AG08396 (cell line): ENCODE measurements around the gene TFAP2A.

Experiments
- DNase-seq: peaks from one replicate; pipeline ENCODE4 v3.0.0; 2012; ENCODE audit warnings: low spot score, mixed read lengths

The TFAP2A gene

GRCh38 chr6:10414756-10415616 lies at the start of gene TFAP2A:
TFAP2A (minus strand) TSS chr6:10415074; CDS start chr6:10414991, 83 bp downstream.
- no peak for DNase-seq

GRCh38 chr6:10463491-10464481 lies 48.9 kb upstream of the TFAP2A start:
- no peak for DNase-seq

GRCh38 chr6:10463040-10463439 lies 48.2 kb upstream of the TFAP2A start:
- no peak for DNase-seq

GRCh38 chr6:10461850-10462249 lies 47.0 kb upstream of the TFAP2A start:
- no peak for DNase-seq

- DNase-seq: no peak
Observed at GRCh38 chr6:10460096-10460495, 45.2 kb upstream of the TFAP2A start.

GRCh38 chr6:10458287-10458686 lies 43.4 kb upstream of the TFAP2A start:
- DNase-seq: no peak

GRCh38 chr6:10453596-10453995 lies 38.7 kb upstream of the TFAP2A start:
- DNase-seq: no peak

GRCh38 chr6:10451828-10452509 lies 37.1 kb upstream of the TFAP2A start:
- peak; percentile 60 for DNase-seq

- DNase-seq: no peak
Observed at GRCh38 chr6:10451394-10451793, 36.5 kb upstream of the TFAP2A start.

- DNase-seq: no peak
Observed at GRCh38 chr6:10449751-10450150, 34.9 kb upstream of the TFAP2A start.

- DNase-seq: no peak
Observed at GRCh38 chr6:10448096-10448495, 33.2 kb upstream of the TFAP2A start.

- no peak for DNase-seq
Observed at GRCh38 chr6:10446548-10446947, 31.7 kb upstream of the TFAP2A start.

- DNase-seq: no peak
Observed at GRCh38 chr6:10441655-10442009, 26.8 kb upstream of the TFAP2A start.

- DNase-seq: peak; percentile 76
Observed at GRCh38 chr6:10441004-10441654, 26.3 kb upstream of the TFAP2A start.

GRCh38 chr6:10437891-10438290 lies 23.0 kb upstream of the TFAP2A start:
- DNase-seq: no peak

- no peak for DNase-seq
Observed at GRCh38 chr6:10434235-10434634, 19.4 kb upstream of the TFAP2A start.

- DNase-seq: no peak
Observed at GRCh38 chr6:10433322-10433721, 18.4 kb upstream of the TFAP2A start.

- no peak for DNase-seq
Observed at GRCh38 chr6:10431423-10432164, 16.7 kb upstream of the TFAP2A start.

GRCh38 chr6:10429638-10430427 lies 15.0 kb upstream of the TFAP2A start:
- DNase-seq: no peak

GRCh38 chr6:10426781-10427279 lies 12.0 kb upstream of the TFAP2A start:
- DNase-seq: no peak
